Measurements from ENCODE around the gene ARCN1. TPM values are rescaled to one million over a fixed set of nuclear protein-coding genes. Genes with fewer than 3 reads are reported as not detected.

Gene ARCN1
- polyA plus RNA-seq, 1 donor from 2014 or later, result 67.2 TPM

- Histone ChIP-seq H3K9me2 (ENCODE audit: insufficient read depth, low read length) (no peaks in the 10 kb centered on the region), H4K20me1 (ENCODE audit: insufficient read depth) (no peaks in the 10 kb centered on the region), H3K9ac (ENCODE audit: low read length) (no peak overlapping the region), H3K79me2 (replicated peaks; ENCODE audit: insufficient read depth, low read length) (peaks cover 16% of the 10 kb centered on the region), H3K27me3 (ENCODE audit: insufficient read depth, low read depth, low read length) (no peaks in the 10 kb centered on the region), H3K4me2 (ENCODE audit: low read length) (no peak overlapping the region), H3K9me3 (ENCODE audit: low read length) (no peaks in the 10 kb centered on the region), H3K27ac (ENCODE audit: low read length) (no peak overlapping the region), H3F3A (ENCODE audit: insufficient read depth, low read length, poor library complexity, severe bottlenecking) (no peaks in the 10 kb centered on the region), H3K4me3 (ENCODE audit: low read length) (no peak overlapping the region), H2AFZ (ENCODE audit: low read depth, low read length) (no peak overlapping the region), H3K36me3 (ENCODE audit: insufficient read depth, low read length) (no peaks in the 10 kb centered on the region)
- TF ChIP-seq, protein P1, sequence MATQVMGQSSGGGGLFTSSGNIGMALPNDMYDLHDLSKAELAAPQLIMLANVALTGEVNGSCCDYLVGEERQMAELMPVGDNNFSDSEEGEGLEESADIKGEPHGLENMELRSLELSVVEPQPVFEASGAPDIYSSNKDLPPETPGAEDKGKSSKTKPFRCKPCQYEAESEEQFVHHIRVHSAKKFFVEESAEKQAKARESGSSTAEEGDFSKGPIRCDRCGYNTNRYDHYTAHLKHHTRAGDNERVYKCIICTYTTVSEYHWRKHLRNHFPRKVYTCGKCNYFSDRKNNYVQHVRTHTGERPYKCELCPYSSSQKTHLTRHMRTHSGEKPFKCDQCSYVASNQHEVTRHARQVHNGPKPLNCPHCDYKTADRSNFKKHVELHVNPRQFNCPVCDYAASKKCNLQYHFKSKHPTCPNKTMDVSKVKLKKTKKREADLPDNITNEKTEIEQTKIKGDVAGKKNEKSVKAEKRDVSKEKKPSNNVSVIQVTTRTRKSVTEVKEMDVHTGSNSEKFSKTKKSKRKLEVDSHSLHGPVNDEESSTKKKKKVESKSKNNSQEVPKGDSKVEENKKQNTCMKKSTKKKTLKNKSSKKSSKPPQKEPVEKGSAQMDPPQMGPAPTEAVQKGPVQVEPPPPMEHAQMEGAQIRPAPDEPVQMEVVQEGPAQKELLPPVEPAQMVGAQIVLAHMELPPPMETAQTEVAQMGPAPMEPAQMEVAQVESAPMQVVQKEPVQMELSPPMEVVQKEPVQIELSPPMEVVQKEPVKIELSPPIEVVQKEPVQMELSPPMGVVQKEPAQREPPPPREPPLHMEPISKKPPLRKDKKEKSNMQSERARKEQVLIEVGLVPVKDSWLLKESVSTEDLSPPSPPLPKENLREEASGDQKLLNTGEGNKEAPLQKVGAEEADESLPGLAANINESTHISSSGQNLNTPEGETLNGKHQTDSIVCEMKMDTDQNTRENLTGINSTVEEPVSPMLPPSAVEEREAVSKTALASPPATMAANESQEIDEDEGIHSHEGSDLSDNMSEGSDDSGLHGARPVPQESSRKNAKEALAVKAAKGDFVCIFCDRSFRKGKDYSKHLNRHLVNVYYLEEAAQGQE (IDR thresholded peaks at IDR 0.05; ENCODE audit: borderline replicate concordance), result no peak
Measured at GRCh38 chr11:118535261-118535660, 36.9 kb upstream of the ARCN1 start.

DNA sequence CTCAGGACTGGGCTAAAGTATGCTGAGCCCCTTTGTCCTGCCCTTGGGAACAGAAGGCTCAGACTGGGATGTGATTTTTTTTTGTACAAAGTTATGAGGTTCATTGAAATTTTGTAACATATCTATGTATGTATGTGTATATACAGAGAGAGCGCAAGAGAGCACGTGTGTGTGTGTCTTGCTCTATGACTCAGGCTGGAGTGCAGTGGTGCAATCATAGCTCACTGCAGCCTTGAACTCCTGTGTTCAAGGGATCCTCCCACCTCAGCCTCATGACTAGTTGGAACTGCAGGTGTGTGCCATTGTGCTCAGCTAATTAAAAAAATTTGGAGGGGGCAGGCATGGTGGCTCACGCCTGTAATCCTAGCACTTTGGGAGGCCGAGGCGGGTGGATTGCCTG lies 35.5 kb upstream of the ARCN1 start:
- H3K4me2 ChIP-seq (ENCODE audit: low read length), result no peak overlapping the region
- peaks cover 11% of the 10 kb centered on the region for H3K79me2 ChIP-seq (replicated peaks; ENCODE audit: insufficient read depth, low read length)
- H4K20me1 ChIP-seq (ENCODE audit: insufficient read depth), result no peaks in the 10 kb centered on the region
- no peak overlapping the region for H3K9ac ChIP-seq (ENCODE audit: low read length)
- TF ChIP-seq SMC3 (conservative IDR thresholded peaks at IDR 0.05; ENCODE audit: poor library complexity), result no peak
- TF ChIP-seq, protein P1 (IDR thresholded peaks at IDR 0.05; ENCODE audit: borderline replicate concordance), result no peak
- TF ChIP-seq EP300 (conservative IDR thresholded peaks at IDR 0.05; ENCODE audit: poor library complexity, severe bottlenecking), result no peak
- no peak for TF ChIP-seq EZH2 (IDR thresholded peaks at IDR 0.05; ENCODE audit: borderline replicate concordance, insufficient read depth, low read length, poor library complexity, severe bottlenecking)
- no peak for TF ChIP-seq CTCF (IDR thresholded peaks at IDR 0.05; ENCODE audit: poor library complexity, severe bottlenecking)
- no peak for TF ChIP-seq TAF1 (IDR thresholded peaks at IDR 0.05; ENCODE audit: low read depth)
- no peak for TF ChIP-seq POLR2AphosphoS5 (IDR thresholded peaks at IDR 0.05)
- no peak for TF ChIP-seq RAD21 (conservative IDR thresholded peaks at IDR 0.05)
- TF ChIP-seq MXI1 (conservative IDR thresholded peaks at IDR 0.05; ENCODE audit: poor library complexity, severe bottlenecking), result no peak
- H3K9me3 ChIP-seq (ENCODE audit: low read length), result no peaks in the 10 kb centered on the region
- H2AFZ ChIP-seq (ENCODE audit: low read depth, low read length), result no peak overlapping the region
- no peaks in the 10 kb centered on the region for H3K9me2 ChIP-seq (ENCODE audit: insufficient read depth, low read length)
- no peaks in the 10 kb centered on the region for H3F3A ChIP-seq (ENCODE audit: insufficient read depth, low read length, poor library complexity, severe bottlenecking)
- no peaks in the 10 kb centered on the region for H3K36me3 ChIP-seq (ENCODE audit: insufficient read depth, low read length)
- no peak overlapping the region for H3K27ac ChIP-seq (ENCODE audit: low read length)
- H3K27me3 ChIP-seq (ENCODE audit: insufficient read depth, low read depth, low read length), result no peaks in the 10 kb centered on the region
- no peak overlapping the region for H3K4me3 ChIP-seq (ENCODE audit: low read length)
